Measurements from ENCODE around the gene ZNF768.
"Not testable (repeated sequence)": the region's sequence is repeated elsewhere in the genome, so short reads cannot be mapped to it uniquely, and the experiment has no call there.

The ZNF768 gene

GRCh38 chr16:30481381-30481780 is 45.0 kb downstream of the ZNF768 start:
- no peak for TF ChIP-seq CTCF (IDR thresholded peaks at IDR 0.05)
- H3K27ac ChIP-seq, result no peak overlapping the region

GRCh38 chr16:30478766-30479478 is 47.4 kb downstream of the ZNF768 start:
- no peak overlapping the region for H3K27ac ChIP-seq
- TF ChIP-seq CTCF (IDR thresholded peaks at IDR 0.05) (no peak), ZFX (IDR thresholded peaks at IDR 0.05; ENCODE audit: borderline replicate concordance) (no peak)

- not testable (repeated sequence) for H3K27ac ChIP-seq
These were observed 48.6 kb downstream of the ZNF768 start for GRCh38 chr16:30477773-30478172.

GRCh38 chr16:30476991-30477390 is 49.4 kb downstream of the ZNF768 start:
- H3K27ac ChIP-seq, result no peak overlapping the region
- TF ChIP-seq ZFX (IDR thresholded peaks at IDR 0.05; ENCODE audit: borderline replicate concordance), result no peak
- no peak for TF ChIP-seq CTCF (IDR thresholded peaks at IDR 0.05)

- H3K27ac ChIP-seq, result no peak overlapping the region
- no peak for TF ChIP-seq CTCF (IDR thresholded peaks at IDR 0.05)
- no peak for TF ChIP-seq ZFX (IDR thresholded peaks at IDR 0.05; ENCODE audit: borderline replicate concordance)
These were observed 51.7 kb downstream of the ZNF768 start for GRCh38 chr16:30474684-30475083.

- TF ChIP-seq CTCF (IDR thresholded peaks at IDR 0.05) (no peak), ZFX (IDR thresholded peaks at IDR 0.05; ENCODE audit: borderline replicate concordance) (no peak)
- no peak overlapping the region for H3K27ac ChIP-seq
These were observed 52.3 kb downstream of the ZNF768 start for GRCh38 chr16:30474074-30474452.
